Putamen (tissue), 1 donor: ENCODE measurements around the gene PCNX4.
A peak's percentile ranks its signal among the peaks of the same experiment; 100 is the strongest.

Source experiments
- DNase-seq: peaks from one replicate; pipeline ENCODE4 v3.0.0-alpha.2; 2016; ENCODE audit warnings: low spot score

The PCNX4 gene

GRCh38 chr14:60174352-60175254 is 82.9 kb downstream of the PCNX4 start:
- no peak for DNase-seq

DNA sequence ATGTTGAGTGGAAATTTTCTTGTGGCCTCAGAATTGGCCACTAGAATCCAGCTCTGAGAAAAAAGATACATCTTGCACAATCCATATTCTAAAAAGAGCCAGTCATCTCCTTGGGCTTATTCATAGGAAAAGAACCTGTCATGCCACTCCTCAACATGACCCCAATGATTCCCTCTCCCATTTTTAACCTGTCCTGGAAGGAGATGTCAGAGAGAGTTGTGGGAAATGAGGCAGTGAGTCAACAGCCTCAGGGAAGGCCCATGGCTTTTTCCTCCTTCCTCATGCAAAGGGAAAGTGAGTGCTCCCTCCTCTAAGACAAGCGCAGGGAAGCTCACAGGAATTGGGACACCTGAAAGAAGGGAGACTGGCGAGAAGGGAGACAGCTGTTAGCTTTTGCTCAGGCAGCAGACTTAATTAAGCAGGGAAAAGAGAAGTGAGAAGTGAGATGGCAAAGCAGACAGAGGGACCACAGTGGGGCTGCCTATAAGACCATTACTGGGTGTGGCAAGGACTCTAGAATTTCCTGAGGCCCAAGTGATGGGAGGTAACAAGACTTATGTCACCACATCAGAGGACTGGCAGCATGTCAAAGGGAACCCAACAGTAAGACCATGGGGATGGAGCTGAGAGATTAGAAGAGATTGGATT is 83.7 kb downstream of the PCNX4 start:
- no peak for DNase-seq

- DNase-seq: no peak
Observed at GRCh38 chr14:60178164-60178563, 86.4 kb downstream of the PCNX4 start.

- no peak for DNase-seq
Observed at GRCh38 chr14:60178820-60179219, 87.1 kb downstream of the PCNX4 start.

DNA sequence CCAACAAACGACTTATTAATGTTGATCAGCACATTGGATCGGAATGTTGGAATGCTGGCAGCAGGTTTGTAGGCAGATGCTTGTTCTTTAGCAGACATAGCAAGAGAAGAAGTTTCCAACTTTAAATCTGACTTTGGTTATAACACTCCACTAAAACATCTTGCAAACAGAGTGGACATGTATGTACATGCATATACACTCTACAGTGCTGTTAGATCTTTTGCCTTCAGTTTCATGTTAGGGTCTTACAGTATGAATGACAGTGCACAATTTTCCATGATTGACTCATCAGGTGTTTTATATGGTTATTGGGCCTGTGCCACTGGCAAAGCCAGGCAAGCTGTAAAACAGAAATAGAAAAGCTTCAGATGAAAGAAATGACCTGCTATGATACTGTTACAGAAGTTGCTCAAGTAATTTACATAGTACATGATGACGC is 87.7 kb downstream of the PCNX4 start:
- DNase-seq: no peak

DNA sequence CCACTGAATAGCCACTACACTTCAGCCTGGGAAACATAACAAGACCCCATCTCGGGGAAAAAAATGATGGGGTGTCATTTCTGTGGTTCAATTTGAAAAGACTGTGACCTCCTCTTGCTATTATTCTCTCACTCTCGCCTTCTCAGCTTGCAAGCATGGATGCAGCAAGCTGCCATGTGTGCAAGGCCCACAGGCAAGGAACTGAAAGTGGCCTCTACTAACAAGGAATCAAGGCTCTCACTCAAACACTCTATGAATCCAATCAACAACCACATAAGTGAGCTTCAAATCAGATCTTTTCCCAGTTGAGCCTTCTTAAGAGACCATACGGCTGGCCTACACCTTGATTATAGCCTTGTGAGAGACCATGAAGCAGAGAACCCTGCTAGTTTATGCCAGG is 91.4 kb downstream of the PCNX4 start:
- DNase-seq: no peak

DNA sequence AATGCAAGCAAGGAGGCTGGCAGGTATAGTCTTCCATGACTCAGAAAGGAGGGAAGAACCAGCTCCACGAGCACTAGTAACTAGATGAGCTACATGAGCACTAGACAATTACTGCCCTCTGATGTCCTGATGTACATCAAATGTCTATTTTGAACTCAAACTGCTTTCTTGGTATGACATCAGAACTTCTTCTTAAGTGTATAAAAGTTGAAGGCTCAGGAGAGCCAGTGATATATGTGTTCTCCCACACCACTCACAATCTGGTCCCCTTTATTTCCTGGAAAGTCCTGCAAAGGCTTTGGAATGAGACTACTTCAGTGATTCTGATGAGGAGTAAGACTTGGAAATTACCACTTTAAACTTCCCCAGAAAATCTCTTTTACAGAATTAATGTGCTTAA is 92.0 kb downstream of the PCNX4 start:
- no peak for DNase-seq

DNA sequence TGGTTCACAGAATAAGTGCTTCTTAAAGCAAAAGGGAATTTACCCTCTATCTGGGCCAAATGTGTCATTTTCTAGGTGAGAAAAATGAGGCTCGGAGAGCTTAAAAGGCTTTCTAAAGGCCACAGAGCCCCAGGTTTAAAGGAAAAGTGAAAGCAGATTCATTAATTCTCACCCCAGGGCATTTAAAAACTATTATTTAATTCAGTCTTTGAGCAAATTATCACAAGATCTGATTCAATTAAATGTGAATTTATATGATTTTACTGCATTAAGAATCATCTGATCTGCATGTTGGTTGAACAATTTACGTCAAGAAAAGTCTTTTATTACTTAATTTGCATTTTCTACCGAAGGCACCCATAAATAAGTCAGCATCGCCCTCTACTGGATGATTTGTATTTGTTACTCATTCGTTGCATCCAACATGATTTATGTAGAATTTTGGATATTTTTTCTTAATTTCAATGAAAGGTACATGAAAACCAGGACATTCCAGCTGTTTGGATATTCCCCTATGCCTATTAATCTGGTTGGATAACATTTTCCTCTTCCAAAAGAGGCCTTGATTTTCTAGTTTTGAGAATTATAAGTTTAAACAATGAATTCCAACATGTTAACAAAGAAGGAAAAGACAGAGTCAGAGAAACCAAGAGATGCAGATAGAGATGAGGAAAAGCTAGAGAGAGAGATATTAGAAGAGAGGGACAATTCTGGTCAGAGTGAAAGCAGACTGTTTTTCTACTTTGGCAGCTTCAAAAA is 92.6 kb downstream of the PCNX4 start:
- peak; percentile 56 for DNase-seq

GRCh38 chr14:60184905-60185555 is 93.3 kb downstream of the PCNX4 start:
- no peak for DNase-seq

DNA sequence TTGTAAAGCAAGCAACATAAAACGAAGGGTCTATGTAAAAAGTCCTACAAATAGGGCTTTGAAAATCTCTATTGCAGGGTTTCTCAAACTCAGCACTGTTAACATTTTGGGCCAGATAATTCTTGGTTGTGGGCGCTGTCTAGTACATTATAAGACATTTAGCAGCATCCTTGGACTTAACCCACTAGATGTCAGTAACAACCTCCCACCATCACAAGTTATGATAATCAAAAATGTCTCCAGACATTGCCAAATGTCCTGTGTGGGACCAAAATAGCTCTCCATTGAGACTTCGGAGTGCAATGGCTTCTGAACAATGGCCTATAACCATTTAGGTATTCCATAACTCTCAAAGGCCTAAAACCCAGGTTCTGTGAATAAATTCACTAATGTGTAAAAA is 96.4 kb downstream of the PCNX4 start:
- no peak for DNase-seq

GRCh38 chr14:60188696-60189095 is 97.0 kb downstream of the PCNX4 start:
- no peak for DNase-seq

DNA sequence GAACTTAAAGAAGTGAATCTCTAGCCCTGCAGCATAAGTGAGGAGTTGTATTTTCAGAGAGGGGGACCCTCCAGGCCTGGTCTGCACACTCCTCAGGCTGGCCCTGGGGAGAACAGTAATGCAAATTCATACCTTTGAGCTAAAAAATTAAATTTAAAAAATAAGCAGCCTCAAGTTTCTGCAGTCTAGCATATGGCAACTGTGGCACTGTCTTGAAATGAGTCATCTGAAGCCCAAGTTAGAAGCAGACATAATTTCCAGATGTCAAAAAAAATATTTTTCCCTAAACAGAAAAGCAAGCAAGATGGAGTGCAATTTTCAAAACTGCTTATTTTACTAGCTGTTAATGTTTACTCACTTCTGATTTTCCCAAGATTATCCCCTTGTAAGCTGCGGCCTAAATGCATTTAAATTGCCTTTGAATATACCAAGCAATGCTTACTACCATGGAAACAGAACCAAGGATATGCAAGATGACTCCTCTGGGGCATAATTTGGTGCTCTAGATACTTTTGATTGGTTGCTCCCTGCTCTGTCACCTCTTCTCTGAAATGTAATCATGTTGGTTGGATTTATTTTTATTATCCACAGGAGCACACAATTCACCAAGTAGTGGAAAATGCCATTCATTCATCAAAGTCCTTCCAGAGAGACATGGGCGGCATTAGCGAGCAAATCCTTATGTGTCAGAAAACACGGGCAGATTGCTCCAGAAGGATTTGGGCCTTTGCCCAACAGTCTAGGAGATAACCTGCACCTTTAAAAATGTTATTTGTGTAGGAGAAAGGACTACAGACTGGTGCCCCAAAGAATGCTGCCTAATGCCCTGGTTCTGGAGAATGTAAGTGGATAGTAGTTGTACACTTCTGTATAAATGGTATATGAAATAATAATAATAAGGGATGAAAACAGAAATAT is 98.5 kb downstream of the PCNX4 start:
- DNase-seq: no peak

- no peak for DNase-seq
Observed at GRCh38 chr14:60195179-60195810, 103.6 kb downstream of the PCNX4 start.

DNA sequence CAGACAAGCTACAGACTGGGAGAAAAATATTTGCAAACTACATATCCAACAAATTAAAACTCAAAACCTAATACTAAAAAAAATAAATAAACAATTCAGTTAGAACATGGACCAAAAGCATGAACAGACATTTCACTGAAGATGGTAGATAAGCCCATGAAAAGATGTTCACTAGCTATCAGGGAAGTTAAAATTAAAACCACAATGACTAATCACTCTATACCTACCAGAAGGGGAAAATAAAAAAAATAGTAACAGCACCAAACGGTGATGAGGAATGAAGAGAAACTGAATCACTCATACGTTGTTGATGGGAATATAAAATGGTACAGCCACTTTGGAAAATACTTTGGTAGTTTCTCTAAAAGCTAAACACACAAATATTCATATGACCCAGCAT is 104.6 kb downstream of the PCNX4 start:
- no peak for DNase-seq

- DNase-seq: no peak
Observed at GRCh38 chr14:60197629-60198303, 106.0 kb downstream of the PCNX4 start.

- no peak for DNase-seq
Observed at GRCh38 chr14:60199321-60199720, 107.6 kb downstream of the PCNX4 start.

GRCh38 chr14:60204104-60204842 is 112.5 kb downstream of the PCNX4 start:
- no peak for DNase-seq

DNA sequence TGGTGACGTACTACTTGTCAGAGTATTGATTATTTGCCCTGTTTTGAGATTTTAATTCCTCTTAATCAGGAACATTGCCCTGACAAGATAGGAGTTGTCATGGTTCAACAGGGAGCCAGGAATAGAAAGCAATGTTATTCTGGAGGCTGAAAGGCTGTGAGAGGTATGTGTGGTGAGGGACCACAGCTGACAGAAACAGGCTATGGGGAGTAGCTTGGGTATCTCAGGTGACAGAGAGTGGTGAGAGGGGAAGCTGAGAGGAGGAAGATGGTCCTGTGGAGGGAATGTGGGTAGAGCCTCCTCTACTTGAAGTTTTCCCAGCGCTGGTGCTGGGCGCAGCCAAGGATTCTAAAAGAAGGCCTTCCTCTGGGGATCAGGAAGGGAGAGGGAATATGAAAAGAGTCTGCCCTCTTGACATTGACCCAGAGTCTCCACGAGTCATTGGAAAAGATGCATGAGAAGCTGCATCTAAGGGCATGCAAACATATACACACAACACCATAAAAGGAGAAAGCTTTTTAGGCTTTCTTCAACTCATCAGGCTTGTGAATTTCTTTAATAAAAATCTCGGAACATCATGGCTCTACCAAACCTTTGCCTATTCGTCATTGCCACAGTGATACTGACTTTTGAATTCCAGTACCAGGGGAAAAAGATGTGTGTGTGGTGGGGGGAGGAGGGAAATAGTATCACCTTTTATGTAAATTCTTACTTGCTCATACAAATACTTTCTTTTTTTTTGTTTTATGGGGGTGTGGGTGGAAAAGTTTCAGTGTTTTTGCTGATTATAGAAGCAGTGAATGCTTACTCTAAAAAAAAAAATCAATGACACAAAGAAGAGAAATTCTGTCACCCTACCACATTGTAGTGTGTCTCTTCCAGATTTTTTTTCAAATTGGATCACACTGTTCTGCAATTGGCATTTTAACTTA is 113.4 kb downstream of the PCNX4 start:
- DNase-seq: no peak
